GM18907 (cell line): ENCODE results near the gene PLEKHA1.

Experiments
- ATAC-seq: cut with Tn5 transposase; IDR thresholded peaks from one replicate; pipeline ENCODE4 v1.9.1; 2021; ENCODE audit warnings: mild to moderate bottlenecking, moderate library complexity; ENCODE audit not compliant: unreplicated experiment

PLEKHA1 gene

DNA sequence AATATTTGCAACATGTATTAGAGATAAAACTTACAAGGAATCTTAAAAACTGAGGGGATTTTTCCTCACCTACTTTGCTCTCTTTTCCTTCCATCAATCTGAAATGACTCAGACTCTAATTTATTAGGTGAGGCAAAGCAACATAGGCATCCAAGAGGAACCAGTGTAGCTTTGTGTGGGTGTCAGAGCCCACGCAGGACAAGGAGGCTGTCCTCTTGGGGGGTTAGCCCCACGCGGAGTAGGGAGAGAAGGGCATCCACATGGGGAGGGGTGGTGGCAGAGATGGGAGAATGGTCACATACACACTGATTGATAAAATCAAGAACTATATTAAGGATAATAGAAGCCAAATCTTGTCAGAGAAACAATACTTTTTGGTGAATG is 46.1 kb downstream of the PLEKHA1 start:
- no peak for ATAC-seq

DNA sequence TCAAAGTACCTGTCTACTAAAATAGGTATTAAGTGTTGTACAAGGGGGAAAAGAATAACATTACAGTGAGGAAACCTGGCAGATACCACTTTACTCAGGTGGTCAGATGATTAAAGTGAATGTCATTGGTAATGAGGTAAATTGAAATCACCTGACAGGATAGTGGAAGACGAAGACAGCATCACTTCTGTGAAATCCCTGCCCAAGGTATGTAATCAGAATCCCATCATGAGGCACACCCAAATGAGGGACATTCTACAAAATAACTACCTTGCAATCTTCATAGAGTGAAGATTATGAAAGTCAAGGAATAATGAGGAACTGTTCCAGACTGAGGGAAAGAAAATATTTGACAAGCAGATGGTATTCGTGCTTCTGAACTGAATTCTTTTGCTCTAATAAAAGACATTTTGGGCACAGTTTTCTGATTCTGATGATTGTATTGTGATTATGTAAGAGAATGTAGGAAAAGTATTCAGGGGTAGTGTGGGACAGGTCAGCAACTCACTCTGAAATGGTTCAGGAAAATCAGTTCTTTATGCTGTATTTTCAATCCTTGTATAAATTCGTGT is 46.6 kb downstream of the PLEKHA1 start:
- no peak for ATAC-seq

- ATAC-seq: no peak
These were observed 47.2 kb downstream of the PLEKHA1 start for GRCh38 chr10:122421742-122422141.

GRCh38 chr10:122422266-122422989 is 47.9 kb downstream of the PLEKHA1 start:
- ATAC-seq: no peak

DNA sequence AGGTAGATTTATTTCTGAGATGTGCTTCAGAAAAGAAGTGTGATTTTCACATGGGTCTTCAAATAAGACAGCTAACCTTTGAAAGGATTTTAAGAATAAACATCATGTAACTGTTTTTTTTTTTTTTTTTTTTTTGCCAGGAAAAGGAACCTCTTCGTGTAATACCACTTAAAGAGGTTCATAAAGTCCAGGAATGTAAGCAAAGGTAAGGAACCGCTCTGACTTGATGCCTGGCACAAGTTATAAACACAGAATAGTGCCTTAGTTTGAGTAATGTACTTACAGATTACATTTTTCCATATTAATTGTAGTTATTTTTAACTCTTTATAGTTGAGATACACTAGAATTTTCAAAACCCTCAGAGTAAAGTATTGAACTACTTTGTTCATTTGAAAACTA is 49.6 kb downstream of the PLEKHA1 start:
- no peak for ATAC-seq

- ATAC-seq: no peak
These were observed 52.3 kb downstream of the PLEKHA1 start for GRCh38 chr10:122426829-122427228.

DNA sequence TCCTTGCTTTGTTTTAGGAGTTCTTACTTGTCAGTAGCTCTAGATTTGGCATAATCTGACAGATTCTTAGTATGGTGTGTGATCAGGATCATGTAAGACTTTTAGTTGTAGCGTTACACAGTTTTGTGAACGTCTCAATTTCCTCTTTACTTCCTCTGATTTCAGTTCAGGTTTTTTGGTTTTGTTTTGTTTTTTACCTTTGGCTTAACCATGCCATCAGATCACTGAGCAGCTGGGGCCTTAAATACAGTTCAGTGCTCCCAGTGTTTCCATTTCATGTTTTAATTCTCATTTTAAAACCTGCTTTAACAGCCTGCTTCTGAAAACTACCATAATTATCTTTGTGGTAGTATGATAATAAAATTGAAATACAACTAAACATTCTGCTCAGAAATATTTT is 52.8 kb downstream of the PLEKHA1 start:
- ATAC-seq: no peak

- no peak for ATAC-seq
These were observed 60.8 kb downstream of the PLEKHA1 start for GRCh38 chr10:122435212-122435827.

- no peak for ATAC-seq
These were observed 67.5 kb downstream of the PLEKHA1 start for GRCh38 chr10:122441961-122442360.

- ATAC-seq: no peak
These were observed 71.0 kb downstream of the PLEKHA1 start for GRCh38 chr10:122445469-122445868.

DNA sequence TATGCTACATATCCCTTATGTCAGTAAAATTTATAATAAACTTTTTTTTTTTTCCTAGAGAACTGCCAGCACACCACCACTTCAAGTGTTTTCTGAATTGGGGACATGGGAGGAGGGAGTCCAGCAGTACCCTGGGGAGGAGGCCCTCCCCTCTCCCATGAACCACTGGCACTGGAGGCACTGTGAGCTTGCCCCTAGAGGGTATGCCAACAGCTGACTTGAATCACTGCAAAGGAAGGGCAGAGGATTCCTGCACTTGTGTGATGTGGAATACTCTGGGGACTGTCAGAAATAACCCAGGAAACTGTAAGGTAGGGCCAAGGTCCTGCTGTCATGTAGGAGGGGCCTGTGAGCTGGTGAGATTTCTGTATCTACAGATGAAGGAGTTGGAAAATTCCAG is 71.4 kb downstream of the PLEKHA1 start:
- no peak for ATAC-seq

- no peak for ATAC-seq
These were observed 72.3 kb downstream of the PLEKHA1 start for GRCh38 chr10:122446668-122447423.

GRCh38 chr10:122448600-122448999 is 74.1 kb downstream of the PLEKHA1 start:
- ATAC-seq: no peak

- no peak for ATAC-seq
These were observed 74.6 kb downstream of the PLEKHA1 start for GRCh38 chr10:122449153-122449552.

DNA sequence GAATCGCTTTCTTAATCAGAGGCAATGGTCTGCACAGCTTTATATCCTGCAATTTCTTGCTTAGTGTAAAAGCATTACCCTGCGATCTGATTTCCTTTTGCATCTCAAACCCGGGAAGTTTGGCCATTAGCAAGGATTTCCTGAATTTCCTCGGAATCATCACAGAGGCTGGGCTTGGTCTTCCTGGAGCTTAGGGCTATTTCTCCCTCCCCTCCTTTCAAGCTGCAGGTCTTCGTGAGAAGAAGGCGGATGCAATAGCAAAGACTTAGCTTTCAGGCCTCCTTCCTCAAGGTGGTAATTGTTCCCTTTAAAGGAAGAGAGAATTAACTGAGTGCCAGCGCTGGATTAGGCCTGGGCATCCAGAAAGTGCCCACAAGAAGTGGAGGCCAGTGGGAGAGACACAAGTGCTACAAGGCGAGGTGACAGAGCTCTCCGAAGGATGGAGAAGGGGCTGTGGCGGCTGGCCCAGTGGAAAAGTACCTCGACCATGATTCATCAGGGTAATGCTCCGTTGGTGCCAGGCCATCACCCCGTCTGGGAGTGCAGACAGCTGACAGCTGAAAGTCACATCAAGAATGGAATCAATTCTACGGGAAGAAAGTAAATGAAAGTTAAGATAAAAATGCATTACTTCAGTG is 76.0 kb downstream of the PLEKHA1 start:
- ATAC-seq: no peak

DNA sequence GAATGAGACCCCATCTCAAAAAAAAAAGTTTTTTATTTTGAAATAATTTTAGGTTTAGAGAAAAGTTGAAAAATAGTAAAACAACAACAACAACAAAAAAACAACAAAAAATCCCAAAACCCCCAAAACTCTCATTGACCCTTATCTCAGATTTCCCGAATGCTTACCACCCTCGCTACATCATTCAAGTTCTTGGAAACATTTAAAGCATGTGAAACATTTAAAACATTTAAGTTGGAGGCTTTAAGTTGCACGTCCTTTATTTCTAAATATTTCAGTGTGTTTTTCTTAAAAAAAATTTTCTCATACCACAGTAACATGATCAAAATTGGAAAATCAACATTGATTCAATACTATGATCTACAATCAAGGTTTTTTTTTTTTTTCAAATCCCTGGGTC is 79.6 kb downstream of the PLEKHA1 start:
- no peak for ATAC-seq

DNA sequence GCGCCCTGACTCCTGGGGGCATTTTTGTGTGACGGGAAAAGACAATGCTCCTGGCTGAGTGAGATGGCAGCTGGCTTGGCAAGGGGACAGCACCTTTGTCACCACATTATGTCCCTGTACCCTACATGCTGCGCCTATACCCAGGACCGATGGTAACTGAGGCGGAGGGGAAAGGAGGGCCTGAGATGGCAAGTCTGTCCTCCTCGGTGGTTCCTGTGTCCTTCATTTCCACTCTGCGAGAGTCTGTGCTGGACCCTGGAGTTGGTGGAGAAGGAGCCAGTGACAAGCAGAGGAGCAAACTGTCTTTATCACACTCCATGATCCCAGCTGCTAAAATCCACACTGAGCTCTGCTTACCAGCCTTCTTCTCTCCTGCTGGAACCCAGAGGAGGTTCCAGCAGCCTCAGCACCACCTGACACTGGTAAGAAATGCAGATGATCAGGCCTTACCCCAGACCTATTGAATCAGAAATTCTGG is 80.1 kb downstream of the PLEKHA1 start, which contains the start of gene ARMS2:
Gene ARMS2, plus strand, starts transcription at position 51 of the 478 bp plus-strand sequence. Its CDS starts 75 bp downstream, at position 126.
- no peak for ATAC-seq

DNA sequence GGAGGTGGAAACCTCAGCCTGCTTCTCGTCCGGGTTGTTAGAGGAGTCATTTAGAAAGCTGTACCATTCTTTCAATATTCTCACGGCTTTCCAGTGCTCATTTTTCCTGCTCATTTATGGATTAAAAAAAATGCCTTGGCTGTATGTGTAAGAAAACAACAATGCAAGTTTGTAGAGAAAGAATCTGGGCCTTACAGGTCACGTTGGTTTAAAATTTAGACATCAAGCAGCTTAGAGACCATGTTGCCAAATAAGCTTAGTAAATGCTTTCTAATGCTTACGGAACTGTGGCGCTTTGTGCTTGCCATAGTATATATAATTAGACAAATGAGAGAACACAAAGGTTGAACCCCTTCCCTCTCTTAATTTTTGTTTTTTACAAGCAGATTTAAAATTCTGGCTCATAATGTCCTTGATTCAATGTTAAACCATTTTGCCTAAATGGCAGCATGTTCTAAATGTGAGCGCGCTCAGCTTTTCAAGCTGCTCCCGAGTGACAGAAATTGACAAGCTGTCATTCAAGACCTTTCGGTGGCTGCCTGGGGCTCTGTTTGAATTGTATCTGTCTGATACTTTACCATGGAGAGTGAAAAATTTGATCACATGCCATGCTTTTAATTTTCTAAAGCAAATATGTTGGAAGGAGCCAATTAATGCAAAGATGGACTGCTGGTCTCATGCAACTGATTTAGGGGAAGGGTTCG is 81.0 kb downstream of the PLEKHA1 start:
- no peak for ATAC-seq

DNA sequence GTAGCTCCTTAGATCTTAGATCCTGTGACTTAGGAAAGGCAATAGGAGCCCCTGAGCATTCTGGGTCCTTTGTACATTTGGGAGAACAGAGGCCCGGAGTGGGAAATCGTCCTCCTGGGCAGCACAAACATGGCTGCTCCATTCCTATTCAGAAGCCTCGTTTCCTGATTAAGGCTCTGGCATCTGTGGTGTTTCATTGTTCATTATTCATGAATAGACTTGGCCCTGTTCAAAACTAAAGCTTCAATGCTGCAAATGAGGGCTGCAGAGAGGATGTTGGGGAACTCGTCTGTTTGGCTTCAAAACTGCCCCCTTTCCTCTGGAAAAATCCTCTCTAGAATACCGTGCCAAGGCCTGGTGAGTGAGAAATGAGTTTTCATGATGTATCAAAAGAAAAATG is 83.4 kb downstream of the PLEKHA1 start:
- ATAC-seq: no peak

DNA sequence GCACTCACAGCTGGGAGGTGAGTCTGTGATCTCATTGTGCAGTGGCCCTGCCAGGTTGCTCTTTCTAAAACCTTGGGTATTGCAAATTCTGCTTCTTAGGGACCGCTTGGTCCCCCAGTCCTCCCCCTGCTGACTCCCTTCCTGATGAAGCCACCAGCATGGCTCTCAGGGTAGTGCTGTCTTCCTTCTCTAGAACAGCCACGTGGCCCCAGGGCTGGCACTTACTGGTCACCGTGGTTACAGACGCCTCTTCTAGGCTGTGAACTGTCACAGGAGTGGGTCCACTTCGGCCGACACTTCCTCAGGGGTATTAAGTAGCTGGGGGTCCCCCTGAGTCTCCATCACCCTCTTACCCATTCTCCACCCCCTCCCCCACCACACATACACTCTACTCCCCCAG is 84.2 kb downstream of the PLEKHA1 start:
- no peak for ATAC-seq
